ENCODE measurements around the gene SKA3. TPM values are rescaled to one million over a fixed set of nuclear protein-coding genes. Genes with fewer than 3 reads are reported as not detected.

Gene SKA3
- total RNA-seq = 25.3 and 31.8 TPM in 2 replicates

DNA sequence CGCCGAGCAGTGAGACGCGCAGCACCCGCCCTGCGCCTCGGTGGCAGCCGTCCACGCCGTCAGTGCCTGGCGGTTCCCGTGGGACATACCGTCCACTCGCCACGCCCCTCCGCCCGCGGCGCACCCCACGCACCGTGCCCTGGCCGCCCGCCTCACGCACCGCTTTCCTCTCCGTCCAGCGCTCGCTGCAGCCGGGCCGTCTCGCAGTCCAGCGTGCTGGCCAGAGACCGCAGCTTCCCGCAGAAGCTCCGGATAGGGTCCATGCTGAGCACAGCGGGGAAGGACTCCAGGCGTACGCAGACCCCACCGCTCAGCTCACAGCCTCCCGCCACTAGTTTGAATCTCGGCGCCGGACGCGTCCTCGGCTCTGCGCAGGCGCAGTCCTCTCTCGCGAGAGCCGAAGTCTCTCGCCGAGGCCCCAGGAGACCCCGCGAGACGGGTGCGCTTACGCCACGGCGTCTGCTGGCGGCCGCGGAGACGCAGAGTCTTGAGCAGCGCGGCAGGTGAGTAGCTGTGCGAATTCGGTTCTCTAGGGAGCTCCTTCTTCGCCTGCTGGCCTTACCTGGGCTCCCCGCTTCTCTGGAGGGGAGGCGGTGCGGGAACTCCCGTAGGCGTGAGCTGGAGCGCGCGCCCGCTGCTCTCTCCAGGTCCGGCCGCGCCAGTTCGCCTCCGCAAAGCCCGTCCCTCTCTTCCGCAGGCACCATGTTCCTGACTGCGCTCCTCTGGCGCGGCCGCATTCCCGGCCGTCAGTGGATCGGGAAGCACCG lies at the start of gene SKA3, which contains the start of gene MRPL57:
TSS of gene SKA3 (minus strand) at position 338 of the 767 bp plus-strand sequence. CDS start at position 263, 75 bp downstream.
TSS of gene MRPL57 (plus strand) at position 444 of the 767 bp plus-strand sequence. CDS start at position 703, 259 bp downstream.

Other genes starting within 250 kb of the SKA3 start
- 28.6 and 32.6 TPM in 2 replicates for gene LATS2, start 115.0 kb downstream of the SKA3 start, total RNA-seq
- gene SAP18, start 36.4 kb downstream of the SKA3 start, total RNA-seq = 58.9 and 62.0 TPM in 2 replicates
- 38.8 and 46.0 TPM in 2 replicates for gene MRPL57, start 106 bp upstream of the SKA3 start, total RNA-seq

All from mammary microvascular endothelial cell (primary cell).